SK-N-SH (cell line): ENCODE data around the gene GNAZ. TPM values are rescaled to one million over a fixed set of nuclear protein-coding genes. Genes with fewer than 3 reads are reported as not detected.

Experiments
- CTCF ChIA-PET: fragments of 300-600, 350-600 bp; formaldehyde crosslinking; extraction: SDS; loops from one replicate; lab custom pipeline; 2021; lab: Yijun Ruan, JAX
- POLR2A ChIA-PET: fragments of 350-600 bp; sonication (Branson Sonifier 250); formaldehyde crosslinking; extraction: SDS; loops from one replicate; lab custom pipeline; 2020; ENCODE audit warnings: antibody characterized with exemption, inconsistent platforms; lab: Yijun Ruan, JAX
- DNase-seq: peaks from one replicate; pipeline ENCODE4 v3.0.0; 2012
- H2AFZ ChIP-seq: fragments of 200-600 bp; sonication (generic); 2 replicates; pipeline ENCODE4 v1.8.1; 2016; ENCODE audit warnings: antibody characterized with exemption, mild to moderate bottlenecking, low read depth
- H3F3A ChIP-seq: fragments of 200-600 bp; sonication (generic); replicated peaks from 2 replicates; pipeline ENCODE3; 2016; ENCODE audit warnings: antibody characterized with exemption, mild to moderate bottlenecking; ENCODE audit not compliant: insufficient read depth
- H3K27ac ChIP-seq, 2 experiments: fragments of 200-500 bp in 1 of 2; fragments of 200-600 bp in 1 of 2; sonication (Bioruptor generic) in 1 of 2; sonication (generic), shearing (Covaris generic) in 1 of 2; 2 replicates each; pipeline versions ENCODE4 v1.5.1 to v1.6.1; 2014 to 2016; ENCODE audit warnings: low read depth in 2 of 2, inconsistent platforms in 1 of 2, low read length in 1 of 2, mild to moderate bottlenecking in 1 of 2, mixed read lengths in 1 of 2
- H3K27me3 ChIP-seq: fragments of 200-600 bp; sonication (generic), shearing (Covaris generic); 2 replicates; pipeline ENCODE4 v1.6.1; 2016; ENCODE audit warnings: mixed run types; ENCODE audit not compliant: insufficient read depth
- H3K36me3 ChIP-seq, 2 experiments: fragments of 200-500 bp in 1 of 2; fragments of 200-600 bp in 1 of 2; sonication (Bioruptor generic) in 1 of 2; sonication (generic) in 1 of 2; replicated peaks in 1 of 2; 2 replicates each; pipeline versions ENCODE3 to v1.5.1; 2014 to 2016; ENCODE audit warnings: low read length in 1 of 2, mild to moderate bottlenecking in 1 of 2; ENCODE audit not compliant: insufficient read depth in 2 of 2, control insufficient read depth in 1 of 2
- H3K4me1 ChIP-seq, 2 experiments: fragments of 200-500 bp in 1 of 2; fragments of 200-600 bp in 1 of 2; sonication (Bioruptor generic) in 1 of 2; sonication (generic), shearing (Covaris generic) in 1 of 2; 2 replicates each; pipeline versions ENCODE4 v1.5.1 to v1.6.1; 2014 to 2016; ENCODE audit warnings: low read depth in 1 of 2, low read length in 1 of 2, mixed run types in 1 of 2; ENCODE audit not compliant: insufficient read depth in 2 of 2, control insufficient read depth in 1 of 2
- H3K4me2 ChIP-seq: fragments of 200-600 bp; sonication (generic), shearing (Covaris generic); 2 replicates; pipeline ENCODE4 v1.6.1; 2017; ENCODE audit warnings: mixed run types
- H3K4me3 ChIP-seq, 2 experiments: fragments of 200-500 bp in 1 of 2; fragments of 200-600 bp in 1 of 2; sonication (Bioruptor generic) in 1 of 2; sonication (generic), shearing (Covaris generic) in 1 of 2; 2 replicates each; pipeline versions ENCODE4 v1.5.1 to v1.8.1; 2014 to 2016; ENCODE audit warnings: low read depth in 2 of 2, inconsistent platforms in 1 of 2, low read length in 1 of 2, mild to moderate bottlenecking in 1 of 2, mixed read lengths in 1 of 2, moderate library complexity in 1 of 2
- H3K79me2 ChIP-seq: fragments of 200-600 bp; sonication (generic); 2 replicates; pipeline ENCODE4 v1.8.1; 2017; ENCODE audit warnings: mild to moderate bottlenecking; ENCODE audit not compliant: insufficient read depth
- H3K9ac ChIP-seq: fragments of 200-600 bp; sonication (generic); 2 replicates; pipeline ENCODE4 v1.6.1; 2017; ENCODE audit warnings: mixed run types
- H3K9me2 ChIP-seq: fragments of 200-600 bp; sonication (generic); 2 replicates; pipeline ENCODE4 v1.6.1; 2017; ENCODE audit warnings: mixed run types
- H3K9me3 ChIP-seq: fragments of 200-600 bp; sonication (generic); 2 replicates; pipeline ENCODE4 v1.6.1; 2017; ENCODE audit warnings: mixed run types, mild to moderate bottlenecking, moderate library complexity
- H4K20me1 ChIP-seq: fragments of 200-600 bp; sonication (generic); 2 replicates; pipeline ENCODE4 v1.6.1; 2017; ENCODE audit warnings: mild to moderate bottlenecking, mixed run types; ENCODE audit not compliant: insufficient read depth
- CHD2 ChIP-seq: fragments of 150-350 bp; IDR thresholded peaks from 2 replicates; pipeline ENCODE4 v1.6.1; 2018; ENCODE audit warnings: low read length; ENCODE audit not compliant: partially characterized antibody
- ELF1 ChIP-seq: IDR thresholded peaks from 2 replicates; pipeline ENCODE4 v1.4.0; 2012
- EP300 ChIP-seq, 2 experiments: IDR thresholded peaks; 2 replicates each; pipeline versions ENCODE4 v1.4.0 to v1.6.1; 2012; ENCODE audit warnings: borderline replicate concordance in 1 of 2, low read depth in 1 of 2, low read length in 1 of 2
- EZH2phosphoT487 ChIP-seq: fragments of 200-600 bp; sonication (generic); IDR thresholded peaks from 2 replicates; pipeline ENCODE4 v1.6.1; 2017; ENCODE audit warnings: low read depth, mixed run types, mild to moderate bottlenecking, antibody characterized with exemption, moderate library complexity, borderline replicate concordance
- FOSL2 ChIP-seq: IDR thresholded peaks from 2 replicates; pipeline ENCODE4 v1.4.0; 2012; ENCODE audit warnings: low read depth, mild to moderate bottlenecking, moderate library complexity, borderline replicate concordance
- FOXM1 ChIP-seq: IDR thresholded peaks from 2 replicates; pipeline ENCODE4 v1.4.0; 2012; ENCODE audit warnings: low read depth, mild to moderate bottlenecking
- GATA2 ChIP-seq: sonication (generic); formaldehyde crosslinking; IDR thresholded peaks from 2 replicates; pipeline ENCODE4 v1.5.0; 2020; ENCODE audit warnings: mild to moderate bottlenecking, missing genetic modification reagents
- JUND ChIP-seq: IDR thresholded peaks from 2 replicates; pipeline ENCODE4 v1.4.0; 2012
- MAX ChIP-seq: IDR thresholded peaks from 2 replicates; pipeline ENCODE4 v1.4.0; 2012; ENCODE audit warnings: low read depth
- NFIC ChIP-seq: IDR thresholded peaks from 2 replicates; pipeline ENCODE4 v1.4.0; 2012; ENCODE audit warnings: borderline replicate concordance
- PBX3 ChIP-seq: IDR thresholded peaks from 2 replicates; pipeline ENCODE4; 2012
- POLR2AphosphoS5 ChIP-seq: IDR thresholded peaks from 2 replicates; pipeline ENCODE4 v1.6.1; 2012; ENCODE audit warnings: low read depth, low read length
- RAD21 ChIP-seq: IDR thresholded peaks from 2 replicates; pipeline ENCODE4 v1.6.1; 2012; ENCODE audit warnings: mild to moderate bottlenecking, low read length
- REST ChIP-seq: IDR thresholded peaks from 2 replicates; pipeline ENCODE4 v1.6.1; 2012; ENCODE audit warnings: mild to moderate bottlenecking, low read depth, low read length, moderate library complexity
- RFX5 ChIP-seq: IDR thresholded peaks from 2 replicates; pipeline ENCODE4 v1.6.1; 2012; ENCODE audit warnings: mild to moderate bottlenecking, improper control_type of control experiment, low read length
- RXRA ChIP-seq: IDR thresholded peaks from 2 replicates; pipeline ENCODE4 v1.4.0; 2012; ENCODE audit warnings: low read depth, mild to moderate bottlenecking, borderline replicate concordance
- SMC3 ChIP-seq: IDR thresholded peaks from 2 replicates; pipeline ENCODE4 v1.6.1; 2012; ENCODE audit warnings: low read depth, low read length, improper control_type of control experiment
- TEAD4 ChIP-seq: IDR thresholded peaks from 2 replicates; pipeline ENCODE4 v1.4.0; 2012; ENCODE audit warnings: mild to moderate bottlenecking, borderline replicate concordance; ENCODE audit not compliant: insufficient read depth
- USF2 ChIP-seq: fragments of 150-350 bp; IDR thresholded peaks from 2 replicates; pipeline ENCODE4 v1.6.1; 2017; ENCODE audit warnings: antibody characterized with exemption, low read length, low read depth, borderline replicate concordance
- WGBS: methylation state at CpG from one replicate; pipeline ENCODE4 v1.1.6; 2017; ENCODE audit warnings: low lambda C conversion rate; 5-methylcytosine and 5-hydroxymethylcytosine counted together
- polyA plus RNA-seq, 3 experiments: library from polyadenylated mRNA; depleted of rRNA; stranded (reverse); fragments of >200 nt; gene quantifications; 2 replicates each; pipeline ENCODE4 v1.2.3, GENCODE V29; 2012
- TF ChIP-seq, protein P1 (sequence below): fragments of 150-350 bp; IDR thresholded peaks from 2 replicates; pipeline ENCODE4 v1.6.1; 2016; ENCODE audit warnings: mild to moderate bottlenecking, low read depth, low read length

The GNAZ gene
- polyA plus RNA-seq, 1 of the 3 experiments (the other 2 are of a cell fraction), result 6.5 TPM

- H3K27ac ChIP-seq, result no peak overlapping the region
- no peaks in the 10 kb centered on the region for H3K9me2 ChIP-seq
- H3F3A ChIP-seq, result no peaks in the 10 kb centered on the region
- no peaks in the 10 kb centered on the region for H3K9me3 ChIP-seq
- no peak overlapping the region for H3K4me3 ChIP-seq
- H3K79me2 ChIP-seq, result no peaks in the 10 kb centered on the region
- no peak overlapping the region for H3K4me2 ChIP-seq
- H2AFZ ChIP-seq, result no peak overlapping the region
- 13% methylated on average over 2 of the region's 2 CpGs for WGBS
- no peak overlapping the region for H3K9ac ChIP-seq
- DNase-seq, result no peak
- no peaks in the 10 kb centered on the region for H3K27me3 ChIP-seq
- ChIA-PET CTCF (interaction anchor here (0.9 to 1.5 kb wide), 2 partner anchors 27 to 64 kb away, joined by 3 to 4 read pairs; no protein-coding TSS in a partner anchor), POLR2A (no interaction called here)
- TF ChIP-seq TEAD4 (no peak), FOSL2 (no peak), NFIC (no peak), RFX5 (no peak), FOXM1 (no peak), SMC3 (no peak), EZH2phosphoT487 (no peak), GATA2 (CRISPR knock-in tag) (no peak), EP300 (IDR thresholded peaks at IDR 0.05; ENCODE audit: borderline replicate concordance in 1 of 2, low read depth in 1 of 2, low read length in 1 of 2) (no peak), CHD2 (no peak), USF2 (no peak)
- TF ChIP-seq, protein P1, sequence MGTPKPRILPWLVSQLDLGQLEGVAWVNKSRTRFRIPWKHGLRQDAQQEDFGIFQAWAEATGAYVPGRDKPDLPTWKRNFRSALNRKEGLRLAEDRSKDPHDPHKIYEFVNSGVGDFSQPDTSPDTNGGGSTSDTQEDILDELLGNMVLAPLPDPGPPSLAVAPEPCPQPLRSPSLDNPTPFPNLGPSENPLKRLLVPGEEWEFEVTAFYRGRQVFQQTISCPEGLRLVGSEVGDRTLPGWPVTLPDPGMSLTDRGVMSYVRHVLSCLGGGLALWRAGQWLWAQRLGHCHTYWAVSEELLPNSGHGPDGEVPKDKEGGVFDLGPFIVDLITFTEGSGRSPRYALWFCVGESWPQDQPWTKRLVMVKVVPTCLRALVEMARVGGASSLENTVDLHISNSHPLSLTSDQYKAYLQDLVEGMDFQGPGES, result no peak
- no peaks in the 10 kb centered on the region for H3K36me3 ChIP-seq
- no peaks in the 10 kb centered on the region for H3K4me1 ChIP-seq
- no peaks in the 10 kb centered on the region for H4K20me1 ChIP-seq
These were observed 47.0 kb upstream of the GNAZ start for GRCh38 chr22:23023294-23023693.

GRCh38 chr22:23026777-23027176 lies 43.5 kb upstream of the GNAZ start:
- H3K27ac ChIP-seq, result no peak overlapping the region
- H4K20me1 ChIP-seq, result no peaks in the 10 kb centered on the region
- ChIA-PET CTCF (interaction anchor here (1.1 to 1.2 kb wide), 2 partner anchors 33 to 67 kb away, joined by 3 read pairs; no protein-coding TSS in a partner anchor), POLR2A (no interaction called here)
- H3K9ac ChIP-seq, result no peak overlapping the region
- H2AFZ ChIP-seq, result no peak overlapping the region
- H3K9me3 ChIP-seq, result no peaks in the 10 kb centered on the region
- H3K4me1 ChIP-seq, result no peaks in the 10 kb centered on the region
- H3K9me2 ChIP-seq, result no peaks in the 10 kb centered on the region
- no peaks in the 10 kb centered on the region for H3K27me3 ChIP-seq
- WGBS, result 50% methylated on average over 7 of the region's 10 CpGs
- no peaks in the 10 kb centered on the region for H3F3A ChIP-seq
- no peaks in the 10 kb centered on the region for H3K79me2 ChIP-seq
- H3K36me3 ChIP-seq, result no peaks in the 10 kb centered on the region
- no peak overlapping the region for H3K4me2 ChIP-seq
- DNase-seq, result no peak
- H3K4me3 ChIP-seq, result no peak overlapping the region
- TF ChIP-seq PBX3 (no peak), POLR2AphosphoS5 (no peak), TEAD4 (no peak), RXRA (no peak), REST (no peak), JUND (no peak), MAX (no peak), FOSL2 (no peak), ELF1 (no peak), RAD21 (no peak), EP300 (IDR thresholded peaks at IDR 0.05; ENCODE audit: borderline replicate concordance in 1 of 2, low read depth in 1 of 2, low read length in 1 of 2) (no peak)
